HepG2 (cell line): ENCODE results near the gene SCRT2. TPM values are rescaled to one million over a fixed set of nuclear protein-coding genes. Genes with fewer than 3 reads are reported as not detected.

Source experiments
- ATAC-seq: fragments of 200-7000 bp; cut with Tn5 transposase; 3 replicates; pipeline ENCODE4 v1.9.1; 2020; ENCODE audit warnings: mild to moderate bottlenecking, moderate library complexity
- BruUV-seq: library from RNA; stranded (reverse); fragments of 400-500 nt; replicated peaks from 2 replicates; lab custom pipeline; 2021; lab: Mats Ljungman, UMichigan
- CTCF ChIA-PET: fragments of 300-600 bp; formaldehyde crosslinking; extraction: SDS; loops from one replicate; lab custom pipeline; 2021; ENCODE audit warnings: low total read pairs, inconsistent platforms, low intra/inter-chr PET ratio; lab: Yijun Ruan, JAX
- POLR2A ChIA-PET: fragments of 350-600 bp; sonication (Branson Sonifier 250); formaldehyde crosslinking; loops from one replicate; lab custom pipeline; 2020; ENCODE audit warnings: antibody characterized with exemption, inconsistent platforms; lab: Yijun Ruan, JAX
- DNase-seq: peaks from one replicate; pipeline ENCODE4 v3.0.0-alpha.2; 2015; ENCODE audit warnings: low spot score
- FAIRE-seq: peaks from 3 replicates; lab custom pipeline; 2011; peaks lifted over from hg19 to GRCh38; lab: Jason Lieb, UNC
- H2AFZ ChIP-seq: one replicate; pipeline ENCODE4 v1.6.1; 2011; ENCODE audit warnings: low read length, inconsistent platforms
- H3K27ac ChIP-seq: fragments of 300-600 bp; 3 replicates; pipeline ENCODE4 v1.8.0; 2011; ENCODE audit warnings: mixed run types, mild to moderate bottlenecking, mixed read lengths, low read length, inconsistent platforms; ENCODE audit not compliant: insufficient read depth; ENCODE audit errors: extremely low read length
- H3K27me3 ChIP-seq, 2 experiments: fragments of 200-600 bp in 1 of 2; 2 replicates in 1 of 2; 3 replicates in 1 of 2; pipeline versions ENCODE4 v1.6.0 to v1.8.0; 2011; ENCODE audit warnings: low read length in 2 of 2, mild to moderate bottlenecking in 2 of 2, moderate library complexity in 2 of 2, inconsistent platforms in 1 of 2; ENCODE audit not compliant: insufficient read depth in 2 of 2, control insufficient read depth in 1 of 2
- H3K36me3 ChIP-seq, 2 experiments: fragments of 200-600 bp in 1 of 2; replicated peaks in 1 of 2; 2 replicates in 1 of 2; 3 replicates in 1 of 2; pipeline versions ENCODE4 v1.5.1 to v1.8.0; 2011; ENCODE audit warnings: low read length in 2 of 2, inconsistent platforms in 1 of 2; ENCODE audit not compliant: insufficient read depth in 2 of 2, control insufficient read depth in 1 of 2
- H3K4me1 ChIP-seq: 2 replicates; pipeline ENCODE4 v1.5.1; 2012; ENCODE audit warnings: low read length, inconsistent platforms; ENCODE audit not compliant: insufficient read depth
- H3K4me2 ChIP-seq: 2 replicates; pipeline ENCODE4 v1.6.0; 2011; ENCODE audit warnings: low read depth, low read length, inconsistent platforms
- H3K4me3 ChIP-seq, 3 experiments: fragments of 200-600 bp in 1 of 3; sonication (generic), shearing (Covaris generic) in 1 of 3; replicated peaks in 1 of 3; 2 replicates each; pipeline ENCODE4 v1.5.1; 2011 to 2016; ENCODE audit warnings: low read length in 3 of 3, inconsistent platforms in 2 of 3, low read depth in 2 of 3, mild to moderate bottlenecking in 2 of 3, control low read depth in 1 of 3, mixed read lengths in 1 of 3; ENCODE audit not compliant: insufficient read depth in 1 of 3
- H3K79me2 ChIP-seq: one replicate; pipeline ENCODE4 v1.6.1; 2011; ENCODE audit warnings: low read length, inconsistent platforms; ENCODE audit not compliant: insufficient read depth
- H3K9ac ChIP-seq: 2 replicates; pipeline ENCODE4 v1.6.0; 2011; ENCODE audit warnings: mild to moderate bottlenecking, low read depth, low read length, inconsistent platforms; ENCODE audit not compliant: insufficient read depth
- H3K9me3 ChIP-seq: 2 replicates; pipeline ENCODE4 v1.5.1; 2012; ENCODE audit warnings: mild to moderate bottlenecking, low read length
- H4K20me1 ChIP-seq: 2 replicates; pipeline ENCODE4 v1.6.0; 2011; ENCODE audit warnings: inconsistent platforms, mild to moderate bottlenecking, low read length, moderate library complexity; ENCODE audit not compliant: insufficient read depth
- BORCS8-MEF2B ChIP-seq: sonication (generic); formaldehyde crosslinking; IDR thresholded peaks from 2 replicates; pipeline ENCODE4 v1.8.0; 2022; ENCODE audit warnings: mild to moderate bottlenecking, missing genetic modification reagents
- HOXD1 ChIP-seq: sonication (generic); formaldehyde crosslinking; IDR thresholded peaks from 2 replicates; pipeline ENCODE4 v1.5.0; 2020; ENCODE audit warnings: missing genetic modification reagents
- MAFG ChIP-seq: sonication (generic); formaldehyde crosslinking; IDR thresholded peaks from 2 replicates; pipeline ENCODE4 v1.5.1; 2020; ENCODE audit warnings: mild to moderate bottlenecking, missing genetic modification reagents
- MAFK ChIP-seq, 2 experiments: IDR thresholded peaks in 1 of 2; conservative IDR thresholded peaks in 1 of 2; 2 replicates each; pipeline ENCODE4 v1.6.1; 2011; ENCODE audit warnings: improper control_type of control experiment in 2 of 2, low read length in 2 of 2
- PHB2 ChIP-seq: fragments of 450-650 bp; IDR thresholded peaks from 2 replicates; pipeline ENCODE4 v1.6.1; 2018; ENCODE audit not compliant: partially characterized antibody
- SIX1 ChIP-seq: sonication (generic); formaldehyde crosslinking; IDR thresholded peaks from 2 replicates; pipeline ENCODE4 v1.4.0; 2020; ENCODE audit warnings: missing genetic modification reagents, borderline replicate concordance
- TBX2 ChIP-seq: sonication (generic); formaldehyde crosslinking; IDR thresholded peaks from 2 replicates; pipeline ENCODE4 v1.5.0; 2020; ENCODE audit warnings: missing genetic modification reagents, mild to moderate bottlenecking, borderline replicate concordance
- ZFP36L2 ChIP-seq: sonication (generic); formaldehyde crosslinking; IDR thresholded peaks from 2 replicates; pipeline ENCODE4 v1.4.0; 2020; ENCODE audit warnings: missing genetic modification reagents
- ZNF230 ChIP-seq: sonication (generic); formaldehyde crosslinking; IDR thresholded peaks from 2 replicates; pipeline ENCODE4 v1.4.0; 2020; ENCODE audit warnings: mild to moderate bottlenecking, missing genetic modification reagents
- ZNF317 ChIP-seq: sonication (generic); formaldehyde crosslinking; IDR thresholded peaks from 2 replicates; pipeline ENCODE4 v1.5.0; 2020; ENCODE audit warnings: mild to moderate bottlenecking, missing genetic modification reagents
- ZNF468 ChIP-seq: sonication (generic); formaldehyde crosslinking; IDR thresholded peaks from 2 replicates; pipeline ENCODE4 v1.8.0; 2022; ENCODE audit warnings: mild to moderate bottlenecking, moderate library complexity, missing genetic modification reagents
- WGBS: methylation state at CpG from one replicate; pipeline ENCODE4 v1.1.6; 2017; ENCODE audit warnings: low lambda C conversion rate; 5-methylcytosine and 5-hydroxymethylcytosine counted together
- in situ Hi-C: cut with HindIII; loops from 2 replicates; pipeline ENCODE4 v1.10.0; 2017; ENCODE audit warnings: low pct_unique_long_range_greater_than_20kb; ENCODE audit not compliant: extremely low pct_ligation_motif_present
- intact Hi-C: fragments of 100-400 bp; cut with micrococcal nuclease; formaldehyde crosslinking; loops from one replicate; pipeline ENCODE4 v1.10.0; 2022; ENCODE audit not compliant: unreplicated experiment
- polyA plus RNA-seq, 8 experiments: library from polyadenylated mRNA; depleted of rRNA in 3 of 8; stranded (reverse) in 7 of 8; unstranded in 1 of 8; fragments of >200 nt; fragmentation: Illumina TruSeq in 4 of 8; extraction: Trizol in 4 of 8; gene quantifications; 2 replicates each; pipeline versions ENCODE4 v1.2.1 to v1.2.3, GENCODE V29; 2011 to 2016; ENCODE audit warnings: low read depth in 4 of 8, missing spikeins in 1 of 8, mixed read lengths in 1 of 8; ENCODE audit not compliant: insufficient read depth in 1 of 8
- total RNA-seq, 5 experiments: library from RNA; depleted of rRNA; stranded (reverse); fragments of >200 nt; fragmentation: Illumina TruSeq; extraction: Trizol; gene quantifications; 2 replicates each; pipeline ENCODE4 v1.2.3, GENCODE V29; 2016; ENCODE audit warnings: low read depth in 1 of 5
- TF ChIP-seq, protein P1 (sequence below): sonication (generic); formaldehyde crosslinking; IDR thresholded peaks from 2 replicates; pipeline ENCODE4 v1.5.0; 2020; ENCODE audit warnings: missing genetic modification reagents
- TF ChIP-seq, protein P2 (sequence below): sonication (generic); formaldehyde crosslinking; IDR thresholded peaks from 2 replicates; pipeline ENCODE4 v1.4.0; 2020; ENCODE audit warnings: mild to moderate bottlenecking, missing genetic modification reagents, borderline replicate concordance
- TF ChIP-seq, protein P3 (sequence below): sonication (generic); formaldehyde crosslinking; IDR thresholded peaks from 2 replicates; pipeline ENCODE4 v1.4.0; 2020; ENCODE audit warnings: mild to moderate bottlenecking, missing genetic modification reagents
- TF ChIP-seq, protein P4 (sequence below): sonication (generic); formaldehyde crosslinking; IDR thresholded peaks from 2 replicates; pipeline ENCODE4 v1.5.0; 2020; ENCODE audit warnings: mild to moderate bottlenecking, missing genetic modification reagents
- TF ChIP-seq, protein P5 (sequence below): sonication (generic); formaldehyde crosslinking; IDR thresholded peaks from 2 replicates; pipeline ENCODE4 v1.8.0; 2022; ENCODE audit warnings: low read depth, missing genetic modification reagents

SCRT2 gene
- total and polyA plus RNA-seq, 2 of the 13 experiments (the other 11 are each of a cell fraction or from before 2014, with no cell fraction given) = not detected

DNA sequence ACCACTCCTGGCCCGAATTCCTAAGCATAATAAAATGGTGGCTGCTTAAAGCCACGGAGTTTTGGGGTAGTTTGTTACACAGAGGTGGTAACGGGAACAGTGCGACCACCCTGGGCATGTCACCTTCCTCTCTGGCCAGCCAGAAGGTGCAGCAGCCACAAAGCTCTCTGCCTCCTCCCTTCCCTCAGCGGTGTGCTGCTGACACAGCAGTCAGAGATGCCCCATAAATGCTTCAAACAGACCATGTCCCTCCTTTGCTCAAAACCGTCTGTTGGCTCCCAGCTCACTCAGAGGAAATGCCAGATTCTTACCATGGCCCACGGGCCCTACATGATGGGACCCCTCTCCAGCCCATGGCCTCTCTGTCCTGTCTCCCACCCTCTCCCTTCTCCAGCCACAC, 53.4 kb downstream of the SCRT2 start (continued):
- peak; percentile 50; a peak in 3 of 4 replicates for TF ChIP-seq MAFK (conservative IDR thresholded peaks at IDR 0.05 in 1 of 2, IDR thresholded peaks at IDR 0.05 in 1 of 2; ENCODE audit: low read length in 2 of 2)
- TF ChIP-seq MAFG (CRISPR knock-in tag) = 0 out of 2 replicates have a peak, but pooled peaks have one; percentile 29
- TF ChIP-seq, protein P1, sequence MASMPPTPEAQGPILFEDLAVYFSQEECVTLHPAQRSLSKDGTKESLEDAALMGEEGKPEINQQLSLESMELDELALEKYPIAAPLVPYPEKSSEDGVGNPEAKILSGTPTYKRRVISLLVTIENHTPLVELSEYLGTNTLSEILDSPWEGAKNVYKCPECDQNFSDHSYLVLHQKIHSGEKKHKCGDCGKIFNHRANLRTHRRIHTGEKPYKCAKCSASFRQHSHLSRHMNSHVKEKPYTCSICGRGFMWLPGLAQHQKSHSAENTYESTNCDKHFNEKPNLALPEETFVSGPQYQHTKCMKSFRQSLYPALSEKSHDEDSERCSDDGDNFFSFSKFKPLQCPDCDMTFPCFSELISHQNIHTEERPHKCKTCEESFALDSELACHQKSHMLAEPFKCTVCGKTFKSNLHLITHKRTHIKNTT (CRISPR knock-in tag) = no peak

DNA sequence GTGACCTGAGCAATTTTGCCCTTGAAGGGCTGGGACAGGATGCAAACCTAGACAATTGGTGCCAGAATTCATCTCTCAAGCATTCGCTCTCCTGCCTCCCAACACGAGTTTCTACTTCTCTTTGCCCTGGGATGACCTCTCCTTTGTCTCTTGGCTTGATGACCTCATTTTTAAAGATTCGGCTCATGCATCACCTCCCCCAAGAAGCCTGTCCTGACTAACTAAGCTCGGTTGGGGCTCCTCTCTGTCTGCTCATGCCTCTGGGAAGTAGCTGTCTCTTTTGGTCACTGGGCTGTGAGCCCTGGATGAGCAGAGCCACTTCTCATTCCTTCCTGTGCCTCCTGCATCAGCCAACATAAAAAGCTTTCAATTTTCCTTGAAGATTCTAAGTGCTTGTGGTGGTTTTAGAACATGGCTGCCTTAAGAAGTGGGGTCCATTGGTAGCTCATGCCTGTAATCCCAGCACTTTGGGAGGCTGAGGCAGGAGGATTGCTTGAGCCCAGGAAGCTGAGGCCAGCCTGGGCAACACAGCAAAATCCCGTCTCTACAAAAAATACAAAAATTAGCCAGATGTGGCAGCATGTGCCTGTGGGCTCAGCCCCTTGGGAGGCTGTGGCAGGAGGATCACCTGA, 54.4 kb downstream of the SCRT2 start:
- intact Hi-C loops = no loop called here
- no peak overlapping the region for H3K27ac ChIP-seq
- H2AFZ ChIP-seq = no peak overlapping the region
- H3K4me1 ChIP-seq = peaks cover 6% of the 10 kb centered on the region
- peaks cover 0 to 39% of the 10 kb centered on the region in 2 experiments; a peak in 4 of 5 replicates for H3K27me3 ChIP-seq
- 11% methylated on average over 5 of the region's 5 CpGs for WGBS
- no peak overlapping the region for H3K4me3 ChIP-seq
- in situ Hi-C loops = no loop called here
- ChIA-PET CTCF (no interaction called here), POLR2A (no interaction called here)
- no peak for ATAC-seq
- no peaks in the 10 kb centered on the region for H3K79me2 ChIP-seq
- H3K9ac ChIP-seq = no peak overlapping the region
- no peaks in the 10 kb centered on the region for H3K36me3 ChIP-seq
- no peak for DNase-seq
- H4K20me1 ChIP-seq = no peaks in the 10 kb centered on the region
- H3K9me3 ChIP-seq = peaks cover 5% of the 10 kb centered on the region; the same call in 1 of the 2 replicates
- no peak overlapping the region for H3K4me2 ChIP-seq
- FAIRE-seq = no peak
- BruUV-seq = no TSS peak
- TF ChIP-seq, protein P2, sequence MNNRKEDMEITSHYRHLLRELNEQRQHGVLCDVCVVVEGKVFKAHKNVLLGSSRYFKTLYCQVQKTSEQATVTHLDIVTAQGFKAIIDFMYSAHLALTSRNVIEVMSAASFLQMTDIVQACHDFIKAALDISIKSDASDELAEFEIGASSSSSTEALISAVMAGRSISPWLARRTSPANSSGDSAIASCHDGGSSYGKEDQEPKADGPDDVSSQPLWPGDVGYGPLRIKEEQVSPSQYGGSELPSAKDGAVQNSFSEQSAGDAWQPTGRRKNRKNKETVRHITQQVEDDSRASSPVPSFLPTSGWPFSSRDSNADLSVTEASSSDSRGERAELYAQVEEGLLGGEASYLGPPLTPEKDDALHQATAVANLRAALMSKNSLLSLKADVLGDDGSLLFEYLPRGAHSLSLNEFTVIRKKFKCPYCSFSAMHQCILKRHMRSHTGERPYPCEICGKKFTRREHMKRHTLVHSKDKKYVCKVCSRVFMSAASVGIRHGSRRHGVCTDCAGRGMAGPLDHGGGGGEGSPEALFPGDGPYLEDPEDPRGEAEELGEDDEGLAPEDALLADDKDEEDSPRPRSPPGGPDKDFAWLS = no peak
- TF ChIP-seq BORCS8-MEF2B (CRISPR knock-in tag) (no peak), HOXD1 (CRISPR knock-in tag) (no peak), PHB2 (no peak), ZNF230 (CRISPR knock-in tag) (no peak), MAFK (conservative IDR thresholded peaks at IDR 0.05 in 1 of 2, IDR thresholded peaks at IDR 0.05 in 1 of 2; ENCODE audit: low read length in 2 of 2) (no peak), ZFP36L2 (CRISPR knock-in tag) (no peak), ZNF317 (CRISPR knock-in tag) (no peak), SIX1 (CRISPR knock-in tag) (no peak), ZNF468 (CRISPR knock-in tag) (no peak), TBX2 (CRISPR knock-in tag) (0 out of 2 replicates have a peak, but pooled peaks have one; percentile 5)
- TF ChIP-seq, protein P3, sequence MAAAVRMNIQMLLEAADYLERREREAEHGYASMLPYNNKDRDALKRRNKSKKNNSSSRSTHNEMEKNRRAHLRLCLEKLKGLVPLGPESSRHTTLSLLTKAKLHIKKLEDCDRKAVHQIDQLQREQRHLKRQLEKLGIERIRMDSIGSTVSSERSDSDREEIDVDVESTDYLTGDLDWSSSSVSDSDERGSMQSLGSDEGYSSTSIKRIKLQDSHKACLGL (CRISPR knock-in tag) = no peak
- TF ChIP-seq, protein P4, sequence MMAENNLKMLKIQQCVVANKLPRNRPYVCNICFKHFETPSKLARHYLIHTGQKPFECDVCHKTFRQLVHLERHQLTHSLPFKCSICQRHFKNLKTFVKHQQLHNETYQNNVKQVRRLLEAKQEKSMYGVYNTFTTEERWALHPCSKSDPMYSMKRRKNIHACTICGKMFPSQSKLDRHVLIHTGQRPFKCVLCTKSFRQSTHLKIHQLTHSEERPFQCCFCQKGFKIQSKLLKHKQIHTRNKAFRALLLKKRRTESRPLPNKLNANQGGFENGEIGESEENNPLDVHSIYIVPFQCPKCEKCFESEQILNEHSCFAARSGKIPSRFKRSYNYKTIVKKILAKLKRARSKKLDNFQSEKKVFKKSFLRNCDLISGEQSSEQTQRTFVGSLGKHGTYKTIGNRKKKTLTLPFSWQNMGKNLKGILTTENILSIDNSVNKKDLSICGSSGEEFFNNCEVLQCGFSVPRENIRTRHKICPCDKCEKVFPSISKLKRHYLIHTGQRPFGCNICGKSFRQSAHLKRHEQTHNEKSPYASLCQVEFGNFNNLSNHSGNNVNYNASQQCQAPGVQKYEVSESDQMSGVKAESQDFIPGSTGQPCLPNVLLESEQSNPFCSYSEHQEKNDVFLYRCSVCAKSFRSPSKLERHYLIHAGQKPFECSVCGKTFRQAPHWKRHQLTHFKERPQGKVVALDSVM (CRISPR knock-in tag) = peak; percentile 79; the same call in 1 of the 2 replicates
- TF ChIP-seq, protein P5, sequence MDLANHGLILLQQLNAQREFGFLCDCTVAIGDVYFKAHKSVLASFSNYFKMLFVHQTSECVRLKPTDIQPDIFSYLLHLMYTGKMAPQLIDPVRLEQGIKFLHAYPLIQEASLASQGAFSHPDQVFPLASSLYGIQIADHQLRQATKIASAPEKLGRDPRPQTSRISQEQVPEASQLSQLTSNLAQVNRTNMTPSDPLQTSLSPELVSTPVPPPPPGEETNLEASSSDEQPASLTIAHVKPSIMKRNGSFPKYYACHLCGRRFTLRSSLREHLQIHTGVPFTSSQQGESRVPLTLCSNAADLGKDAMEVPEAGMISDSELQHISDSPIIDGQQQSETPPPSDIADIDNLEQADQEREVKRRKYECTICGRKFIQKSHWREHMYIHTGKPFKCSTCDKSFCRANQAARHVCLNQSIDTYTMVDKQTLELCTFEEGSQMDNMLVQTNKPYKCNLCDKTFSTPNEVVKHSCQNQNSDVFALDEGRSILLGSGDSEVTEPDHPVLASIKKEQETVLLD = no peak
